ENCODE results near the gene LPAR2.

DNA sequence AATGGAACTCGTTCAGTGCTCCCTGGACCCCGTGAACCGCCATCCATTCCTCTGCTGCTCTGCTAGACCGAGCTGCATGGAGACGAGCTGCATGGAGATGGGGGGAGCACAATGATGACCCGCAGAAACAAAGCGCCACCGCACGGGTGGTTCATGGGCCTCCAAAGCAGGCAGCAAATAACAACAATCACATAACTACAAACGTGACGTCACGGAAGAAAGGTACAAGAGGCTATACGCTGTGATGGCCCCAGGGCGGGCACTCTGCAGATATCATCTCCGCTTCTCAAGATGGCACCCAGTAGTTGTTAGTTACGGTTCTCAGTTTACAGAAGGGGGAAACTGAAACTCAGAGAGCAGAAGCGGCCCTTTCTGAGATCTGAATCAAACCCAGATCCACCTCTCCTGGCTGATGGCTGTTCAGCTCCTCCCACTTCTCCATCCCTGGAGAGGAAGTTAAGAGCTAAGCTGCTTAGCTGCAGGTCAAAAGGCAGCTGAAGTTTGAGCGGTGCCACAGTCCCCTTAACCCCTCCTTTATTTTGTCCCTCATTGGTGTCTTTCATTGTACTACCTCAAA, 33.7 kb upstream of the LPAR2 start:
- TF ChIP-seq, protein P1, sequence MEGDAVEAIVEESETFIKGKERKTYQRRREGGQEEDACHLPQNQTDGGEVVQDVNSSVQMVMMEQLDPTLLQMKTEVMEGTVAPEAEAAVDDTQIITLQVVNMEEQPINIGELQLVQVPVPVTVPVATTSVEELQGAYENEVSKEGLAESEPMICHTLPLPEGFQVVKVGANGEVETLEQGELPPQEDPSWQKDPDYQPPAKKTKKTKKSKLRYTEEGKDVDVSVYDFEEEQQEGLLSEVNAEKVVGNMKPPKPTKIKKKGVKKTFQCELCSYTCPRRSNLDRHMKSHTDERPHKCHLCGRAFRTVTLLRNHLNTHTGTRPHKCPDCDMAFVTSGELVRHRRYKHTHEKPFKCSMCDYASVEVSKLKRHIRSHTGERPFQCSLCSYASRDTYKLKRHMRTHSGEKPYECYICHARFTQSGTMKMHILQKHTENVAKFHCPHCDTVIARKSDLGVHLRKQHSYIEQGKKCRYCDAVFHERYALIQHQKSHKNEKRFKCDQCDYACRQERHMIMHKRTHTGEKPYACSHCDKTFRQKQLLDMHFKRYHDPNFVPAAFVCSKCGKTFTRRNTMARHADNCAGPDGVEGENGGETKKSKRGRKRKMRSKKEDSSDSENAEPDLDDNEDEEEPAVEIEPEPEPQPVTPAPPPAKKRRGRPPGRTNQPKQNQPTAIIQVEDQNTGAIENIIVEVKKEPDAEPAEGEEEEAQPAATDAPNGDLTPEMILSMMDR (IDR thresholded peaks at IDR 0.05): no peak
- no peak for TF ChIP-seq POLR2A (IDR thresholded peaks at IDR 0.05)
